SK-N-SH treated with all-trans-retinoic acid at 6 μM for 48 hours (cell line): ENCODE data around the gene KHDRBS1.

ENCODE experiments used
- RARB ChIP-seq: fragments of 250-450 bp; sonication (Bioruptor Pico); IDR thresholded peaks from 2 replicates; pipeline ENCODE4 v1.8.0; 2021; ENCODE audit warnings: mild to moderate bottlenecking, moderate library complexity
- TOX ChIP-seq: fragments of 250-450 bp; sonication (Bioruptor Pico); IDR thresholded peaks from 2 replicates; pipeline ENCODE4 v1.8.0; 2021; ENCODE audit warnings: mild to moderate bottlenecking, moderate library complexity, borderline replicate concordance
- ZC3H10 ChIP-seq: fragments of 250-450 bp; sonication (Bioruptor Pico); IDR thresholded peaks from 2 replicates; pipeline ENCODE4 v1.5.1; 2021; ENCODE audit warnings: mild to moderate bottlenecking, moderate library complexity
- ZNF565 ChIP-seq: fragments of 450-650 bp; formaldehyde crosslinking; conservative IDR thresholded peaks from 2 replicates; pipeline ENCODE4 v1.5.0; 2020; ENCODE audit warnings: low read depth, mild to moderate bottlenecking, moderate library complexity
- ZNF8 ChIP-seq: fragments of 450-650 bp; formaldehyde crosslinking; IDR thresholded peaks from 2 replicates; pipeline ENCODE4 v1.5.0; 2020; ENCODE audit warnings: mild to moderate bottlenecking, moderate library complexity
- TF ChIP-seq, protein P1 (sequence below): fragments of 250-450 bp; sonication (Bioruptor Pico); IDR thresholded peaks from 2 replicates; pipeline ENCODE4 v1.5.1; 2020; ENCODE audit warnings: low read depth, mild to moderate bottlenecking, moderate library complexity
- TF ChIP-seq, protein P2 (sequence below): fragments of 250-450 bp; sonication (Bioruptor Pico); IDR thresholded peaks from 2 replicates; pipeline ENCODE4 v1.5.0; 2020; ENCODE audit warnings: mild to moderate bottlenecking, moderate library complexity

DNA sequence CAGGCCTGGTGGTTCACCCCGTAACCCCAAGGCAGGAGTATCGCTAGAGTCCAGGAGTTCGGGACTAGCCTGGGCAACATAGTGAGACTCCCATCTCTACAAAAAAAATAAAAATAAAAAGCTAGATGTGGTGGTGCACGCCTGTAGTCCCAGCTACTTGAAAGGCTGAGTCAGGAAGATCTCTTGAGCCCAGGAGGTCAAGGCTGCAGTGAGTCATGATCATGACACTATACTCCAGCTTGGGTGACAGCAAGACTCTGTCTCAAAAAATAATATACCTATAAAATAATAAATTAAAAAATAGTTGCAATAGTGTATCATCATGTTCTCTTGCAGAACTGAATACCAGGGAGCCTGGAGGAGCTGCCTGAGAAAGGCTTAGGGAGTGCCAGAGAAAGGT is 39.2 kb downstream of the KHDRBS1 start:
- no peak for TF ChIP-seq ZNF8
- no peak for TF ChIP-seq RARB (CRISPR knock-in tag)
- TF ChIP-seq, protein P1, sequence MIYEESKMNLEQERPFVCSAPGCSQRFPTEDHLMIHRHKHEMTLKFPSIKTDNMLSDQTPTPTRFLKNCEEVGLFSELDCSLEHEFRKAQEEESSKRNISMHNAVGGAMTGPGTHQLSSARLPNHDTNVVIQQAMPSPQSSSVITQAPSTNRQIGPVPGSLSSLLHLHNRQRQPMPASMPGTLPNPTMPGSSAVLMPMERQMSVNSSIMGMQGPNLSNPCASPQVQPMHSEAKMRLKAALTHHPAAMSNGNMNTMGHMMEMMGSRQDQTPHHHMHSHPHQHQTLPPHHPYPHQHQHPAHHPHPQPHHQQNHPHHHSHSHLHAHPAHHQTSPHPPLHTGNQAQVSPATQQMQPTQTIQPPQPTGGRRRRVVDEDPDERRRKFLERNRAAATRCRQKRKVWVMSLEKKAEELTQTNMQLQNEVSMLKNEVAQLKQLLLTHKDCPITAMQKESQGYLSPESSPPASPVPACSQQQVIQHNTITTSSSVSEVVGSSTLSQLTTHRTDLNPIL, result no peak
- TF ChIP-seq ZNF565 (CRISPR knock-in tag), result no peak
- TF ChIP-seq TOX, result no peak
- TF ChIP-seq, protein P2, sequence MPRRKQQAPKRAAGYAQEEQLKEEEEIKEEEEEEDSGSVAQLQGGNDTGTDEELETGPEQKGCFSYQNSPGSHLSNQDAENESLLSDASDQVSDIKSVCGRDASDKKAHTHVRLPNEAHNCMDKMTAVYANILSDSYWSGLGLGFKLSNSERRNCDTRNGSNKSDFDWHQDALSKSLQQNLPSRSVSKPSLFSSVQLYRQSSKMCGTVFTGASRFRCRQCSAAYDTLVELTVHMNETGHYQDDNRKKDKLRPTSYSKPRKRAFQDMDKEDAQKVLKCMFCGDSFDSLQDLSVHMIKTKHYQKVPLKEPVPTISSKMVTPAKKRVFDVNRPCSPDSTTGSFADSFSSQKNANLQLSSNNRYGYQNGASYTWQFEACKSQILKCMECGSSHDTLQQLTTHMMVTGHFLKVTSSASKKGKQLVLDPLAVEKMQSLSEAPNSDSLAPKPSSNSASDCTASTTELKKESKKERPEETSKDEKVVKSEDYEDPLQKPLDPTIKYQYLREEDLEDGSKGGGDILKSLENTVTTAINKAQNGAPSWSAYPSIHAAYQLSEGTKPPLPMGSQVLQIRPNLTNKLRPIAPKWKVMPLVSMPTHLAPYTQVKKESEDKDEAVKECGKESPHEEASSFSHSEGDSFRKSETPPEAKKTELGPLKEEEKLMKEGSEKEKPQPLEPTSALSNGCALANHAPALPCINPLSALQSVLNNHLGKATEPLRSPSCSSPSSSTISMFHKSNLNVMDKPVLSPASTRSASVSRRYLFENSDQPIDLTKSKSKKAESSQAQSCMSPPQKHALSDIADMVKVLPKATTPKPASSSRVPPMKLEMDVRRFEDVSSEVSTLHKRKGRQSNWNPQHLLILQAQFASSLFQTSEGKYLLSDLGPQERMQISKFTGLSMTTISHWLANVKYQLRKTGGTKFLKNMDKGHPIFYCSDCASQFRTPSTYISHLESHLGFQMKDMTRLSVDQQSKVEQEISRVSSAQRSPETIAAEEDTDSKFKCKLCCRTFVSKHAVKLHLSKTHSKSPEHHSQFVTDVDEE, result no peak
- no peak for TF ChIP-seq ZC3H10 (CRISPR knock-in tag)
